ENCODE measurements around the gene ORM1.

Gene ORM1

DNA sequence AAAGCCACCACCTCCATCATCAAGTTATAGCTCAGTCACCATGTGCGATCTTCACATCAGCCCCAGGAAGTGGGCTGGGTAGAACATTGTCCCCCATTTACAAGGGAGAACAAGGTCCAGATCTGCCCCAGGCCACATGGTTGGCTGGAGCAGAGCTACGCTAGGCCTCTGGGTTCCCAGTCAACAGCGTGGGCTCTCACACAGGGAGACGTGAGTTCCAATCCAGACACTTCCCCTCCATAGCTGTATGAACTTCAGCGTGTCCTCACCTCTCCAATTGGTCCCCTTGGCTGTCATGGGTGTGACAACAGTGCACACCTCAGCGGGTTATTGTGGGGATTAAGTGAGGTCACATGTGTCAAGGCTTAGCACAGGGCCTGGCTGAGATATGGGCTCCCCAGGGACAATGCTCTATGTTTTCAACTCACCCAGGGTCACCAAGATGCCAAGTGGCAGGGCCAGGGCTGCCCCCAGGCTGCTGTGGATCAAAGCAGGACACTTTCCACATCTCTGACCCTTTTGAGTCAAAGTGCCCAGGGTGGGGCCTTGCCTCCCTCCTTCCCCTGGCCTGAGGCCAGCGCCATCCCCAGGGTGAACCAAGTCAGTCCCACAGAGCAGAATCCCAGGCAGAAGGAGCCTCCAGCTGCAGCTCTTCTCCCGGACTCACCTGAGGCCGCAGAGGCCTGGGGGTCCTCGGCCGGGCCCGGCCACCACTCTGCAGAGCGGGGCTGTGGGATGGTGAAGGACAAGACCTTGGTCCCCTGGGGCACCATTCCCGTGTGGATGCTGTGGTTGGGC lies 45.1 kb downstream of the ORM1 start:
- DNase-seq: no peak

DNA sequence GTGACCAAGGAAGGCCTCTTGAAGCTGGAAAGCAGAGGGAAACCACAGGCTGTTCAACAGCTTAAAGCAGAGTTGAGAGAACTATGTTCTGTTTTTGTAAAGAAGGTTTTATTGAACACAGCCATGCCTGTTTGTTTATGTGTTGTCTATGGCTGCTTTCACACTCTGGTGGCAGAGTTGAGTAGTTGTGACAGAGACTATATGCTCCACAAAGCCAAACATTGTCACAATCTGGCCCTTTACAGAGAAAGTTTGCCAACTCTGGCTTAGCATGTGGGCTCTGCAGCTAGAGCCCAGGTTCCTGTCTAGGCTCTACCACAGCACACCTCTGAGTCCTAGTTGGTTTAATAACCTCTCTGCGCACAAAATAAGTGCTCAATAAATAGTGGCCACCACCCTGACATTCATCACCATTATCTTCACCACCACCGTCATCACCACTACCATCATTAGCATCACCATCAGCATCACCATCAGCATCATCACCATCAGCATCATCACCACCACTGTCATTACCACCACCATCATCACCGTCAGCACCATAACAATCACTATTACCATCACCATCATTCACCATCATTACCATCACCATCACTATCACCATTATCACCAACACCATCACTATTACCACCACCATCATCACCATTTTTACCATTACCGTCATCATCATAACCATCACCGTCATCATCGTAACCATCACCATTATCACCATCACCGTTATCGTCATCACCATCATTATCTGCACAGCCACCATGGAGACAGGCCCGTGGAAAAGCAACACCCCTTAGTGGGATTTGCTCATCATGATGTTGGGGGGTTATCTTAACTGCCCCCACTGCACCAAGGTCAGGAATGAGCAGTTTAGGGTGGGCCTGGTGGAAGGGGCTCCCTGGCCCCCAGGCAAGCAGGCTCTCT lies 46.6 kb downstream of the ORM1 start:
- no peak for DNase-seq

DNA sequence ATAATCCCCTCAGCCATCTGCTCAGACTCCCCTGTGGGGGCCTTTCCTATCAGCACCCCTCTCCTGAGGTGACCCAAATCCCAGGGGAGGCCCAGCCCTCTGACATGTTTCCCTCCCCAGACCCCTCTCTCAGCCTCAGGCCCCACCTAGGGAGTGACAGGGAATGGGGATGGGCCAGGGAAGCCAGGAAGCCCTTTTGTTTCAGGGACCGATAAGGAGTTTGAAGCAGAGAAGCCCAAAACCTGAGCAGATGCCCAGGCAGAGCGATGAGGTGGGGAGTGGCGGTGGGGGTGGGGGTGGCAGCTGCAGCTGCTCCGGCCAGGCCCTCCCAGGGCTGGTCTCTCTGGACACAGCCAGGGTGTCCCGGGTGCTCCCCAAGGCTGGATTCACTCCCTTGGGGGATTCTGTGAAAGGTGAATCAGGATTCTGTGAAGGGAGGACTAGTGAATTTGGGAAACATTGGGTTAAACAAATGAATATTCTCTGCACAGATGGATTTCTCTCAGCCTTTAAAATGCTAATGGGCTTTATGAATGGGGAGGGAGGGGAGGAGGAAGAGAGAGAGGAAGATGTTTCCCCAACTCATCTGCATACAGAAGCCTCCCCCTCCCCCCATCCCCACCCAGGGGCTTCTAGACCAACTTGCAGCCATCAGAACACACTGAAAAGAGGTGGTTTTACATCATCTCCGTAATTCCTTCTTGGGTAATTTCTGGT lies 47.5 kb downstream of the ORM1 start:
- no peak for DNase-seq

DNA sequence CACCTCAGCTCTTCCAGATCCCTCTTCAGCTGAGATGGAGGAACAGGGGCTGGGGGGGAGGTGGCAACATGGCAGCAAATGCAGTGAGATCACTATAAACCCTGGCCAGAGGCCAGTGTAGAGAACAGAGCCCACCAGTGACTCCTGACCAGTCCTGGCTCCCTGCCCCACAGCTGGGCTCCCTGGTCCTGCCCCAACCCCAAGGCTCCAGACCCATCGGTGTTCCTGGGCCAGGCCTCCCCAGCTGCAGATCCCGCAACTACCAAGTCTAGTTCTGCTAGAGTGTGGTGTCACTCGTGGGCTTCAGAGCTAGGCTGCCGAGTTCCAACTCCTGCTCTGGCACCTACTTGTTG lies 48.0 kb downstream of the ORM1 start:
- DNase-seq: no peak

DNA sequence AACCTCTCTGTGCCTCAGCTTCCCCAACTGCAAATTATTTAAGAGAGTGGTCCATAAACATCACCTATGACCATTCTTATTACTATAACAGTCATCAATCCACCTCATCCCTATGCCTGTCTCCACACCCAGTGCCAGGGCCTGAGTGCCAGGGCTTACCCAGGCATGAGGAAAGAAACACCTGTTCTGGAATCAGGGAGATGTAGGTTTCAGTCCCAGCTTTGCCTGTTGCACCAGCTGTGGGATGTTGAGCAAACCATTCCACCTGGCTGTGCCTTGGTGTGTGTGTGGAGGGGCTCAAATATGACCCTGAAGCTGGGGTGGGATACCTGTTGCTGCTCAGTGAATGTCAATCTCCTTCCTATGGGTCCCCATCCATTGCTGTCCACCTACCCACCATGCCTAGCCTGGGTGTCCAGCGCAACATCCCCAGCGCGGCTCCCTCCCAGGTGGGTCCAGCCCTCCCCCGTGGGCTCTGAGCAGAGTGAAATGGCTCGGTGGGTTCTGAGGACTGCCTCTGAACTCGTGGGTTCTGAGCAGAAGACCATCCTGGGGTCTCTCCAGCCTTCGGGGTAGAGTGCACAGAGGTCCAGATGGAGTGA lies 48.5 kb downstream of the ORM1 start:
- DNase-seq: no peak

DNA sequence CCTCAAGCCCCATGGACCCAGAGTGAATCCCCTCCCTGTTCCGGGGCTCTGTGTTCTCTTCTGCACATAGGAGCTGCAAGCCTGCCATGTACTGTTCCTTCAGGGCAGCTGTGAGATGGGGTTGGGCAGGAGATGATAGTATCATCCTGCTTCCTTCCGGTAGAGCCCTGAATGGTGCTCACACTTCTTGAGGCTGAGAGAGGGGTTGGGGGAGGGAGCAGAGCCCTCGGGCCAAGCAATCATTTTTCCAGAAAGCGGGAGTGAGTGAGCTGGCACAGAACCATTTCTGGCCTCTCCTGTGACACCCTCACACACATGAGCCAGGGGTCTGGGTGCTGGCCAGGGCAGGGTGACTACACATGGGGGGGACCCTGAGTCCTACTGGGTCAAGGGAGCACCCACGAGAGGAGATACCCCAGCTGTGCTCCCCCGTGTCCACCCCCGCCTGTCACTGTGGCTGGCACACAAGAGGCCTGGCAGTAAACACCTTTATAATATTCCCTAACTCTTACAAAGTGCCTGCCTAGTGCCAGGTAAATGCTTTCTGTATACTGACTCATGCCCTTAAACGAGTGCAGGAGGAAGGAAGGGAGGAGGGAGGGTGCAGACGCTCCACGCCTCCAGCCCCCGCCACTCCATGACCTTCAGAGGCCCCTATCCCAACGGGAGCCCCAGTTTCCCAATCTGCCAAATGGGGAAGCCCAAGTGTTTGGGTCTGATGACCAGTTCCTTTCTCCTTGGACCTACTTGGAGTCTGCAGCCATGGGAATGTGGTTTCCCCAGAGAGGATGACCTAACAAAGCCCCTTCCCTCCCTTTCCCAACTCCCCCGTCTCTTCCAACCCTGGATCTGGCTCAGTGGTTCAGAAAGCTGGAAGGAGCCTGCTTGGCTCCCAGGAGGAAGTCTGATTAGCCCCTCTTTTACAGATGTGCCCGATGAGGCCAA lies 49.3 kb downstream of the ORM1 start:
- DNase-seq: no peak

DNA sequence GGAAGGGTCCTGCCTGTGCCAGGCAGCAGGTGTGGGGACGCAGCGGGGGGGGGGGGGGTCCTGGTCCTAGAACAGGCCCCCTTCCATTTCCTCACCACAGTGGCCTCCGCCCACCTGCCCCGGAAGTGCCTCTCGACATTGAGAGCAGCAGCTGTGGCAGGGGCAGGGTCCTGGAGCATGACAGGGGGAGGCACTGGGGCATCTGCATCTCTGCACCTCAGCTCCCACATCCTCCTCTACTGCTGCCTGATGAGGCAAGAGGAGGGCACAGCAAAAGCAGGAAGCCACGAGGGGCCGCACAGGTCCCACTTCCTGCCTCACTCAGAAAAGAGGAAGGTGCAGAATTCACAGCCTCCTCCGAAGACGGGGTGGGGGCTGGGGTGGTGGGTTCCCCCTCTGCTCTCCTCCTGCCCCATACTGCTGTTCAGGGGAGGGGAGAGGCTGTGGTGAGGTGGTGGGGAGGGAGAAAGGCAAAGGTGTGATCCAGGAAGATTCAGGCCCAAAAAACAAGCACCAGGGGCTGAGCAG lies 50.1 kb downstream of the ORM1 start:
- no peak for DNase-seq

DNA sequence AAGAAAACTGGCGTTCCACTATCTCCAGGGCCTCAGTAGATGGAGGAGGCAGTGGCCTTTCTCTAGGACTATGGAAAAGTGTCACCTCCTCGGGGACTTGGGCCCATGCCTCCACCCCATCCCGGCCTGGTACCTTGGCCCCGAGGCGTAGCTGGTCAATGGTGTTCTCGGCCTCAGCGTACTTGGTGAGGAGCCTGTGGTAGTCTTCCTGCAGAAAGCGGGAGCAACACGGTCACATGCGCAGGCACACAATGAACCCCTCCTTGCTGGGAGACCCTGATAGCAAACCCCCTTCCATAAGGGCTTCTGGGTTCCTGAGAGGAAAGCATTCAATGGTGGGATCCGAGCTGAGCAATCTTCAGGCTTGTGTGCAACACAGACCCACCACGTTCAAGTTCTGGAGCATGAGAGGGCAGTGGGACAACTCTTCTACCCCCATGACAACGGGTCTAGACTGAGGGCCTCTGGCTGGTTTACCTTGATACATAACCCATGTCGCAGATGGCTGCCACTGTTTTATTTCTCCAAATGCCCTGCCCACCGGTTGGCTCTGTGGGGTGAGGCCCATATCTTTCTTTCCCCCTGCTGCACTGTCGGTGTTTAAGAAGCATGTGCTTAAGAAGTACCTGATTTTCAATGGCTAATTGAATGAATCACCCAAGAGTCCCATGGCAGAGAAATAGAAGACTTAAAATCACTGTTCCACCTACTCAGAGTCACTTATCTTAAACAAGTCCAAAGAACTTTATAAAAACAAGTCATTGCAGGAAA lies 51.2 kb downstream of the ORM1 start:
- DNase-seq: no peak

DNA sequence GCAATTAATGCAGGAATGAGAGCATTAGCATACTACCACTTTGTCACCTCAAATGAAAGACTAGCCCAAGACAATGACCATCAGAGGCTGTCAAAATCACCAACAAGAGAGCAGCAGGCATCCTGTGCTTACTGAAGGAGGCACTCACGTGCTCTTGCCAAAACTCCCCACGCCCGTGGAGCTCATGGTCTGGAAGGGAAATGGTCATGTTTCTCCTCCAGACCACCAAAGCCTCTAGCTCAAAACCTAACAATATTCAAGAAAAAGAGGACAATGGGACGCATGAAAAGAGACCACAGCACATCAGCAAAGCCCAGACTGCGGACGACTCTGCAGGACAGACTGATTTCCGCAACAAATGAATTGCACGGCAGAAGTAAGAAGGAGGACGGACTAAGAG lies 52.0 kb downstream of the ORM1 start:
- DNase-seq: no peak

DNA sequence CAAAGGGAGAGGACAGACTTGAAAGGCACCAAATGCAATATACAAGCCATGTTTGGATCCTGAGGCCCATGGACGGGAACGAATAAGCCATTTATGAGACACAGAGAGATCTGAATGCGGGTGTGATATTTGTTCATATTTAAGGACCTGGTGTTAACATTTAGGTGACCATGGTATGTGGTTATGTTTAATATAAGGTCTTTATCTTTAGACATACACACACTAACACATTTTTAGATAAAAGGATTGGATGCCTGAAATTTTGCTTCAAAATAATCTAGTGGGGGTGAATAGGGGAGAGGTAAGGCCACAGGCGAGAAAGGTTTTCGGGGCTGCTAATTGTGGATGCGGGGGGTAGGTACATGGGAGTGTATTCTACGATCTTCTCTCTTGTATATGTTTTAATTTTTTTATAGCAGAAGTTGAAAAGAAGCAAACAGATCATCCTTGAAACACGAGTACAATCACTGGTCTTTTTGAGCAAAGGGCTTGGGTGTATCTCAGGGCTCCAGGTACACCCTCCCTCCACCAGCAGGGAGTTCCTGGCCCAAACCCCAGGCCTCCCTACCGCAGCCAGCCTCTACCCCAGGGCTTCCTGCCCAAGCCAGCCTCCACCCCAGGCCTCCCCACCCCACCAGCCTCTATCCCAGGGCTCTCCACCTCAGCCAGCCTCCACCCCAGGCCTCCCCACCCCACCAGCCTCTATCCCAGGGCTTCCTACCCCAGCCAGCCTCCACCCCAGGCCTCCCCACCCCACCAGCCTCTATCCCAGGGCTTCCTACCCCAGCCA lies 52.7 kb downstream of the ORM1 start:
- no peak for DNase-seq

Data from cortex of kidney (tissue), 1 donor.